HL-60/S4 treated with phorbol 12-myristate 13-acetate at 8.2 ng/mL for 4 days and 3 days (cell line): ENCODE measurements around the gene SOX1.

Experiments used
- in situ Hi-C: fragments of 300-500 bp; cut with MboI; formaldehyde crosslinking; loops from 2 replicates; pipeline ENCODE4 v1.15.0; 2022; ENCODE audit warnings: low sequenced_read_pairs

The SOX1 gene

DNA sequence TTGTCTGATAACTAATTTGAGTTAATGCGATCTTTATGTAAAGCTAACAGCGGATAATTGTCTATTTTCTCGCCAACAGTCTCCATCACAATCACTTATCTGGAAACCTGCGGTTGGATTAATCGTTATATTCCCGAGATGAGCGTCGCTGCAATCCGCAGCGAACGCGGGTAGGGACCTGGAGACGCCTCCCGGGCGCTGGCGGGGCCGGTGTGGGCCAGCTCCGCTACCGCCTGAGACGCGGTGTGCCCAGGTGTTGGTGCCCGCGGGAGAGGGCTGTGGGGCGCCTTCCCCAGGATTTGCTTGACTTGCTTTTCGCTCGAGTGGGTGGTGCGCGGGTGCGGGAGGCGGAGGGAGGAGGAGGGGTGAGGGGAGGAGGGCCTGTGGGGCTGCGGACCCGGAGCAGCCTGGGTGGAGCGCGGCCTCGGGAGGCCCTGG is 38.3 kb downstream of the SOX1 start:
- in situ Hi-C loops, result no loop called here

DNA sequence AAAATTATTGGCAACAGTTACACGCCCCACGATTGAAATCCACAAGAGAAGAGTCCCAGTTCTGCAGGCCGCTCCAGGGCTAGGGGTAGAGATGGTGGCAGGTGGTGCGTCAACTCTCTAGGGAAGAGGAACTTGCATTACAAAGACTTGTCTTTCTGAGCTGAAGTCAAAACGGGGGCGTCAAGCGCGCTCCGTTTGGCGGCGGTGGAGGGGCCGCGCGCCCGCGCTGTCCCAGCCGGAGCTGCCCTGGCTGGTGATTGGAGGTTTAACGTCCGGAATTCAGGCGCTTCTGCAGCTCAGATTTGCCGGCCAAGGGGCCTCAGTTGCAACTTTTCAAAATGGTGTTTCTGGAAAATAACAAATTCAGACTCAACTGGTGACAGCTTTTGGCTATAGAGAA is 38.9 kb downstream of the SOX1 start:
- in situ Hi-C loops, result no loop called here

DNA sequence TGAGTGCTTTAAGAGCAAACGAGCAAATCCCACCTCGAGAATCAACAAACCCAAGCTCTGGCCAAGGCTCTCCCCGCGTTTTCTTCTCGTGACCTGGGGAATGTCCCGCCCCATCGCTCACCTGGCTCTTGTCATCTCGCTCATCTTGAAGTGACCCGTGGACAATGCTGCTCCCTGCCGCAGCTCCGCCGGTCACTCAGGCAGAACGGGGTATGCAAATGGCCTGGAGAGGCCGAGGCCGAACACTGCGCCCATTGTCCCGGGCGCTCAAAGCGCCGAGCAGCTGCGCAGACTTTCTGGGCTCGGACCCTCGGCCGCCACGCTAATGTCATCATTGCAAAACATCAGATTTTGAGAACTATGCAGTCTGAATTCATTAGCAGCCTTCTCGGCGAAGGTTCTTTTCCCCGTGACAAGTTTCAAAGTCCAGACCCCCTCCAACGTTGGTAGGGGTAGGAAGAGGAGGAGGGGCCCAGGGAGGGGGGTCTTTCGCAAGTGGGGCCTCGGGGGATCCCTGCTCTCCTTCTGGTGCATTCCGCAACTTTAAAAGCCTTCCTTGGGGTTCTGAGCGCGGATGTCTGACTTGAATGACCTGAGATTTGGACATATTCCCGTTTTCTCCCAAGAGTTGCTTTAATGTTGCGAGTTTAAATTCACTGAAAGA is 39.7 kb downstream of the SOX1 start:
- in situ Hi-C loops, result no loop called here

DNA sequence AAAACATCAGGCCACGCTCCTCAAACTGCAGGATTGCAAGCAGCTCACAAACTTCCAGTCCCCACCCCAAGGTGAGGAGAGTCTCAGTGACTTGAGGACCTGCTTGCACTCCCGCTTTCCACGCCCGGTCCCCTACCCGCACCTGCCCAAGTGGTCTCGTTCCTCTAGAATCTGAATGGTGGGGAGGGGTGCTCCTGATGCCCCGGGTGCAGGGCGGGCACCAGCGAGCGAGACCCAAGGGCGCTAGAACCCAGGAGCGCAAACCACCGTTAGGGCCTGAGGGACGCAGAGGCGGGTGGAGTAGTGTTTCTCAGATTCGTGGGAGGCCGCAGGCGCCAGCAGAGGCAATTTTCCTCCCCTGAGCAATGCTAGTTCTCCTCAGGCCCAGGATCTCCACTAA is 40.3 kb downstream of the SOX1 start:
- in situ Hi-C loops, result no loop called here

DNA sequence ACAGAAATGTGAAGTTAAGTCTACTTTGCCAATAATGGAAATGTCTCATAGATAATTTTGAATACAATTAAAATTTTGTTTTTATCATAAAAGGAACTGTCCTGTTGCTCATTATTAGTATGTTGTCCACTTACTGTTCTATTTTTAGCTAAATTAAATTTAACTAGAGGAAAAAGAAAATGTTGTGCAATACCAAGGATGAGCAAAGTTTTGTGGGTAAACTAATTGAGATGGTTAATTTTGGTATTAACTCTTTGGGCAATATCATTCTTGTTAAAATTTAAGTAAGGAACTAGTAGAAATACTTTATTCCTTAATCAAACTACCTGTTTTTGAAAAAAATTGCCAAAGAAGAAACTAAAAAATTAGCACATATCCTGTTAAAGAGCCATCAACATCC is 43.5 kb downstream of the SOX1 start:
- in situ Hi-C loops, result no loop called here

DNA sequence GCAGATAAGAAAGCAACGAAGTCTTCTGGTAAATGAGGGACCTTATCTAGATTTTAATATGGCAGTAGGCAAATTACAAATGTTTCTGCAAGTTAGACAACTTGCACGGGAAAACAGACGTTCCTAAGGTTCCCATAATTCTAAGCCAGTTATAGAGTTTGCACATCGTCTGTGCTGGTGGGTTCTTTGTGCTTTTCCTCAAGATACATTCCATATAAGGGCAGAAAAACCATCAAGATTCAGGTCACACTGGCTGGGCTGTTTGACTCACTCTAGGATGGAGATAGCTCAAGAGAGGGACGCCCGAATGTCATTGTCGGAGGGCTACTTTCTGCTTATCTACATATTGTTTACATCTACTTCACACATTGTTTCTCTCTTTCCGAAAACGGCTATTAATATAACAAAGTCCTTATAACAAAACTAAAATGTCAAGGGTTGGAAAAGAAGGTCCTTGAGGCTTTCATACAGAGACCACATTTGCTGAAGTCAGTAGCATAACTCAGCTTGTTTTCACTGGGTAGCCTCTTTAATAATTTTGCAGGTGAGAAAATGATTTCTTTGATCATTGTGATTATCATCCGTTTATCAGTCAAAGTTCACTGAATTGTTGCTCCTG is 44.4 kb downstream of the SOX1 start:
- in situ Hi-C loops, result no loop called here

DNA sequence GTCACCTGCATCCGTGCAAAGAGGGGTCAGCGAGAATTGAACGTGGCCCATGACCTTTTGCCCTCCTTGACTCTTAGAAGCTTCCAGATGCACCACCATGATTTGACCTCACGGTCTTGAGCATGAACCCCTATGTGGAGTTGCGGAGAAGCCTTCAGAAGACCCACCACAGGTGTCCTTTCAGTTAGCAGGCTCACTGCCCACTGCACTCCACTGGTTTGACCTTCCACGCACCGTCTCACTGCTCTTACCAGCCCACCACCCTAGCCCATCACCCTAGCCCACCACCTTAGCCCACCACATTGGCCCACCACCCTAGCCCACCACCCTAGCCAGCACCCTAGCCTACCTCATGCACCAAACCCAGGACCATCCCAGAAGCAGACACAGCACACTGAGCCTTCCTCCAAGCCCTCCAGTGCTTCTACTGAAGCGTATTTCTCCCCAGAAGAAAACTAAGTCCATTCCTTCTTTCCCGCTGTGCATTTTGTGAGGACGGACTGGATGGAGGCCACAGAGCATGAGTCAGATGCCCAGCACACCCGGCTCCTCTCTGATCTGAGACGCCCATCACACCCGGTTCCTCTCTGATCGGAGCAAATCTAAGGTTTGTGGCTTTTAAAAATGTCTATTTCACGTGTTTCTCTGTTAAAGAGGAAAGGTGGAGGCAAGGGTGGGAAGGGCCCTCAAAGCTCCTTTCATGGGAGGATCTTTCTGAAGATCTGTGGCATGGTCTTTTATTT is 45.8 kb downstream of the SOX1 start:
- in situ Hi-C loops, result no loop called here

DNA sequence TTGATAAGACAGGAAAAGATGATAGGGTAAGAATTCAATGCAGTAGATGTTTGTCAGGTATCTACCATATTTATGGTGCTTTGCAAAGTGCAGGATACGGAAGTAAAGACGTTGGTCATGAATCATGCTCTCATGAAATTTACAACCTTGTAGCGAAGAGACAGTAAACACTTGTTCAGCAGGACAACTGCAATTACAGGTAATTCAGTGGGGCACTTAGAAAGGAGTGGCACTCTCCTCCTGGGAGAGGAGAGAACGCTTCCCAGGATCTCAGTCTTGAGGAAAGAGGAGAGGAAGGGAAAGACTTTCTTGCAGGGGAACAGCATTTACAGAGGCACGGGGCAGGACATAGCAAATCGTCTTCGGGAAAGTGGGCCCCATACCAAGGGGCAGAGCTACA is 46.4 kb downstream of the SOX1 start:
- in situ Hi-C loops, result no loop called here

DNA sequence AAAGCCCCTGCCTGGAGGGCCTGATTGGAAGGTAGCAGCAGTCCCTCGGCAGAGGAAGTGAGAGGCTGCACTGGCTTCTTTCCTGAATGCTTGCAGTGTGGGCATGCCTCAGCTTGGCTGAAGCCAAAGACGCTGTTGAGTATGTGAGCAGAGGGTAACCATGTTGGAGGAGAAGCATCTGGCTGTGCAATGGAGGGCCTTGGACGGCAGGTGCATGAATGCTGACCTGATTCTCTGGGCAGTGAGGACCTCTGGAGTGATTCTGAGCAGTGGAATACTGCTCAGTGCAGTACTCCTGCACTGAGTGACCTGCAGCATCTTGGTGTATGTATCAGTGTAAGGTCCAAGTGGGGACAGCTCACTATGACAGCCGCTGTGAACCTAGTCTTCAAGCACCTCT is 46.9 kb downstream of the SOX1 start:
- in situ Hi-C loops, result no loop called here

DNA sequence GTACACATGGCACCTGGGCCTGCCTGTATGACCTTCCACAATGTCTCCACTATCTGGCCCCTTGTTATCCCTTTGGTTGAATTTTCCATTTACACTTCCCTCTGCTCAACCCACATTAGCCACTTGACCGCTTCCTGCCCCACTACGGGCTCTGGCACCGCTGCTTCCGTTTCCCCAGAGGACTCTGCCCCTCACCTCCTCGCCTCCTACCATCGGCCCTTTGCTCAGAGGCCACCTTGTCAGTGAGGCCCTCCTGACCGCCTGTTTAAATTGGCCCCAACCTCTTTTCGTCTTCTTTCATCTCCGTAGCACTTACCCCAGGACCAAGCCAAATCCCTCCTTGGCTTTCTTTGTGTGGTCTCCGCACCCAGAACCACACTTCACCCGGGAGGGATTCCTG is 47.4 kb downstream of the SOX1 start:
- in situ Hi-C loops, result no loop called here

DNA sequence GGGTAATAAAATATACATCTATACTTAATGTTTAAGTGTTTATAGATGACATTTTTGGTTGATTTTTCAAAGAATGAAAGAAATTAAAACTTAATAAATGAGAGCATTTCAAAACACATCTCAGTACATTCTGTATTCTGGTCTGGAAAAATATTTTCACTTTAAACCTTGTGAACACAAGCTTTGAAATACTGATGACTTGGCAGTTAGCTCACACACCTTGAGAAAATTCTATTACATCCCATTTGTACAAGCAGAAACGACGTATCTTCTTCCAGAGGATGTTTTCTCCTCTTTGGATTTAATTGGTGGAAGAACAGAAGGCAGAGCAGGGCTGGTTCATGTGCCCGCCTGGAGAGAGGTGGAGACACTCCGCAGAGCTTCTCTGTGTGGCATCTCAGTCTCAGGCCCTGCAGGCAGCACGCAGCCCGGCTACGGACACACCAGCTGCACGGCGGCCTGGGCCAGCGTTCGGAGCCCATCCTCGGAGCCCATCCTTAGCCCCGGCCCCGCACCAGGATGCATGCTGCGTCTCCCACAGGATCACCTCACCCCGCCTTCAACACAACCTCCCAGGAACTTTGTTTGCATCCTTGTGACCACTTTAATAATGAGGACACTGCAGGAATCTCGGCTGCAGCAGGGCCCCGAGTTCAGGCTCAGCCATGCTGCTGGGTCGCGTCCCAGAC is 48.6 kb downstream of the SOX1 start:
- in situ Hi-C loops, result no loop called here

DNA sequence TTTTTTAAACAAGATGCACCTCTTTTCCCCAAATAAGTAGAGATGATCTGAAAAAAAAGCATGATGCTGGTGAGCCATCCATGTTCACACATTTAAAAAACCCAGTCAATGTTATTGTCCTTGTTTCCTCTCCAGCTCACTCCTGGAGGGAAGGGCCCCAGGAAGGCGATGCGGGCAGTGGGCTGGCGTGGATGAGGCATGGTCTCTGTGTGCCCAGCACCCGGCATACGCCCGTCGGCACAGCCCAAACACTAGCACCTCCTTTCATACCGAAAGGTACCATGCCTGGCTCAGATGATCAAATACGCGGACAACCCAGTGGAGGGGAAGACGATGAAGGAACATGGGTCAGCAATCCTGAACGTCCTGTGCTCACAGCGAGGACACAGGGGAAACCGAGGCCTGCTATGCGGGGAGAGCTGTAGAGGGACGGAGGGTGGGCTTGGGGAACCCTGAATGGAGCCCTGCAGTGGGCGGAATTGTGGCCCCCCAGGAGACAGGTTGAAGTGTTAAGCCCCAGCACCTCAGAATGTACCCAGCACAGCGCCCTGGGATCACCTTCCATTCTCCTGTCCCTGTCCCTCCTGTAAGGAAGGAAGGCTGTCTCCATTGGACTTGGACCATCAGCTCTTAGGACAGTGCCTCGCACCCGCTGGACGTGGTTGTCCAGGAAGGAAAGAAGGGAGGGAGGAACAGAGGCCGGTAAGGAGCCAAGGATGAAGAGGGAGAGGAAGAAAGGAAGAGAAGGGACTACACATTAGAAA is 49.4 kb downstream of the SOX1 start:
- in situ Hi-C loops, result no loop called here

DNA sequence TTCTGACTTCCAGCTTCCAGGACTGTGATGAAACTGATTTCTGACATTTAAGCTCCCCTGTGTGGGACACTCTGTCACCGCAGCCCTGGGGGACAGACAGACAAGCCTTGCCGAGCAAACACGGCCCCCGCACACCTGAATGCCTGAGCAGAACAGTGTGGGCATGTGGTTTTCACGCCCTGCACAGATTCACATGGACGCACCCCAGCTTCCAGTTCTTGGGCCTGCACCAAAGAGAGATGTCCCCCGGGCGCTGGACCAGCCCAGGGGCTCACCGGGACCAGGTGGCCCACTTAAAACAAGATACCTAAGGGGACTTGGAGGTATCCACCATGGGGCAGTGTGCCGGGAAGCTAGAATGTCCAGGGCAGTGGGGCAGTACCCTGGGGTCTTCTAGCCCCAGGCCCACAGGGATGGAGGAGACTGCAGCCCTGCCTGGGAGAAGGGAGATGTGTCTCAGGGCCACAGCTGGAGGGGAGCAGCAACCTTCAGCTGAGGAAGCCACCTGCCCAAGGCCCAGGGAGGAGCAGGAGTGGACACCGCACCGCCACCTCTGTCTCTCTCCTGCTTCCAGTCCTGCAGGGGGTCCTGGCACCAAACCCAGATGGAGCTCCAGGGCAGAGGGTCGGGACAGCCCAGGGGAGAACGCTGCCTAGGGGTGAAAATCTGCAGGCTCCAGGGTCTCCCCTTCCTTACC is 50.5 kb downstream of the SOX1 start:
- in situ Hi-C loops, result no loop called here

DNA sequence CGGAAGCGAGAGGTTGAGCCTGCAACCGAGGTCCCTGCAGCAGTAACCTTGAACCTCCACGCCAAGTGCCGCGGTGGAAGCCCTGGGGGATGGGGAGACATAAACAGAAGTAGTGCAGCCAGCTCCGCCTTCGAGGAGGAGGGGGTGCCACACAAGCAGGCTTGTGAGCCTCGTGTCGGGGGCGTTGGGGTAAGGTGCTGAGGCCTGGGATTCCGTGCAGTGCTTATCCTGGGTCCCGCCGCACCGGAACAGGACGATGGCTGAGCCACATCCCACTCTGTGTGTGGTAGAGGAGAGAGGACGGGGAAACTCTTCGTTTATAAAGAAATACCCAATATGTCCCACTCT is 51.0 kb downstream of the SOX1 start:
- in situ Hi-C loops, result no loop called here

DNA sequence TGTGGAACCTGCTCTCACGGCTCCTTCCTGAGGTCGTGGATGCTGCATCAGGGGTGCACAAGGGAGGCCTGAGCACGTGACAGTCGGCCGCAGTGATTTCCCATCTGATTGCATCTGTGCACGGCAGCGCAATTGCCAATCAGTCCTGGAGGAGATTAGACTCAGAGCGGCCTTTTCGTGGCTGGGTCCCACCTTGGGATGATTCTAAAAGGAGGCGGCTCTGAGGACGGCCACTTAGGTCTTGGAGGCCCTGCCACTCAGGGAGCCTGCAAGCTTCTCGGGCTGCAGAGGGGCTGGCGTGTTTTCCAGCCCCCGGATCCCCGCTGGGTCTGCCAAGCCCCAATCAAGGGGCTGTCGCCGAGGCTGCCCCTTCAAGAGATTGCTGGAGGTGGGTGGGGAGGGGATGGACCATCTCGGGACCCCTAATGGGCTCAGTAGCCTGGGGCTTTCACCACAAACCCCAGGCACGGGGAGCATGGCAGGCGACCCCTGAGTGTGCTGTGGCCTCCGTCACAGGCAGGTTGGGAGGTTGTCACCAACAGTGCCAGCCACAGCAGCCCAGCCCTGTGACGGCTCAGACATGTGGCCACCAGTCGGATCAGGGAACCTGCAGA is 51.6 kb downstream of the SOX1 start:
- in situ Hi-C loops, result no loop called here

DNA sequence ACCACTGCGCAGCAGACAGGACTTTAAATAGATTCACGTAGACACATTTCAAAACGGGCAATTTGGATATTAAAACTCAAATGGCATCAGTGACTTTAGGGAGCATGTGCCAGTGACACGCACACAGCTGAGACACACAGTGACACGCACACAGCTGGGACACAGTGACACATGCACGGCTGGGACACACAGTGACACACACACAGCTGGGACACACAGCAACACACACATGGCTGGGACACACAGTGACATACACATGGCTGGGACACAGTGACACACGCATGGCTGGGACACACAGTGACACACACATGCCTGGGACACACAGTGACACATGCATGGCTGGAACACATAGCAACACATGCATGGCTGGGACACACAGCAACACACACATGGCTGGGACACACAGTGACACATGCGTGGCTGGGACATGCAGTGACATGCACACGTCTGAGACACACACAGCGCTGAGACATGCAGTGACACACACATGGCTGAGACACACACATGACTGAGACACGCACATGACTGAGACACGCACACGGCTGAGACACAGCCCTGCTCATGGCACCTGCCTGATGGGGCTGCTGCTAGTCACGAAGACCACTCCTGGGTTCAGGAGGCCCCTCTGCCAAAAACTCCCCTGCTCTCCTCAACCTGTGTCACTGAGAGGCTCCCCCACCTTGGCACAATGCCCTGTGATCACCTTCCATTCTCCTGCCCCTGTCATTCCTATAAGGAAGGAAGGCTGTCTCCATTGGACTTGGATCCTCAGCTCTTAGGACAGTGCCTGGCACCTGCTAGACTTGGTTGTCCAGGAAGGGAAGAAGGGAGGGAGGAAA is 52.5 kb downstream of the SOX1 start:
- in situ Hi-C loops, result no loop called here

DNA sequence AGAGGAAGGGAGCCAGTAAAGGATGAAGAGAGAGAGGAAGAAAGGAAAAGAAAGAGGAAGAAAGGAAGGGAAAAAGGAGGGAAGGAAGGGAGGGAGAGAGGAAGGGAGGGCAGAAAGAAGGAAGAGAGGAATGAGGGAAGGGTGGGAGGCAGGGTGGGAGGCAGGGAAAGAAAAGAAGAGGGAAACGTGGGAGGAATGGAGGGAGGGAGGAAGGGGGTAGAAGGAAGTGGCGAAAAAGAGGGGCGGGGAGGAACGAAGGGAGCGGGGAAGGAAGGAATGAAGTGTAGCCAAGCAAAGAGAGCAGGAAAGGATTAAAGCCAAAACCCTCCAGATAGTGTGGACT is 53.1 kb downstream of the SOX1 start:
- in situ Hi-C loops, result no loop called here
